Left kidney (tissue), 8 donors: Measurements from ENCODE around the gene USP22. TPM values are rescaled to one million over a fixed set of nuclear protein-coding genes. Genes with fewer than 3 reads are reported as not detected.
"Not testable (repeated sequence)": the region's sequence is repeated elsewhere in the genome, so short reads cannot be mapped to it uniquely, and the experiment has no call there.

ENCODE experiments used
- DNase-seq: peaks from one replicate; pipeline ENCODE4 v3.0.0-alpha.2; 2013
- long read RNA-seq, 8 donors: transcript quantifications; one replicate each; lab custom pipeline, GENCODE V29; 2026
- polyA plus RNA-seq: library from polyadenylated mRNA; unstranded; fragments of 120-200 nt; gene quantifications from one replicate; pipeline ENCODE4 v1.2.1, GENCODE V29; 2013; ENCODE audit not compliant: insufficient read length

Gene USP22
- 246 TPM for polyA plus RNA-seq
- long read RNA-seq, donor 1, full-length matches to known transcripts: 41 of 83 reads
- long read RNA-seq, donor 1, partial matches to known transcripts: 42 of 83 reads
- long read RNA-seq, donor 1, other reads (novel, unspliced or antisense): 0 of 83 reads
- long read RNA-seq, donor 2, full-length matches to known transcripts: 48 of 48 reads
- long read RNA-seq, donor 2, partial matches to known transcripts: 0 of 48 reads
- long read RNA-seq, donor 2, other reads (novel, unspliced or antisense): 0 of 48 reads
- long read RNA-seq, donor 3, full-length matches to known transcripts: 35 of 35 reads
- long read RNA-seq, donor 3, partial matches to known transcripts: 0 of 35 reads
- long read RNA-seq, donor 3, other reads (novel, unspliced or antisense): 0 of 35 reads
- long read RNA-seq, donor 4, full-length matches to known transcripts: 1 of 1 reads
- long read RNA-seq, donor 4, partial matches to known transcripts: 0 of 1 reads
- long read RNA-seq, donor 4, other reads (novel, unspliced or antisense): 0 of 1 reads
- long read RNA-seq, donor 5, full-length matches to known transcripts: 32 of 32 reads
- long read RNA-seq, donor 5, partial matches to known transcripts: 0 of 32 reads
- long read RNA-seq, donor 5, other reads (novel, unspliced or antisense): 0 of 32 reads
- long read RNA-seq, donor 6, full-length matches to known transcripts: 32 of 40 reads
- long read RNA-seq, donor 6, partial matches to known transcripts: 8 of 40 reads
- long read RNA-seq, donor 6, other reads (novel, unspliced or antisense): 0 of 40 reads
- long read RNA-seq, donor 7, full-length matches to known transcripts: 53 of 69 reads
- long read RNA-seq, donor 7, partial matches to known transcripts: 16 of 69 reads
- long read RNA-seq, donor 7, other reads (novel, unspliced or antisense): 0 of 69 reads
- long read RNA-seq, donor 8, full-length matches to known transcripts: 17 of 17 reads
- long read RNA-seq, donor 8, partial matches to known transcripts: 0 of 17 reads
- long read RNA-seq, donor 8, other reads (novel, unspliced or antisense): 0 of 17 reads

GRCh38 chr17:21042458-21043295 is at the start of gene USP22:
Gene USP22, minus strand, starts transcription at chr17:21043011. Its CDS starts 176 bp downstream, at chr17:21042835.
- DNase-seq: no peak

GRCh38 chr17:21090902-21091618 is 48.2 kb upstream of the USP22 start:
- DNase-seq: no peak

GRCh38 chr17:21089933-21090901 is 47.4 kb upstream of the USP22 start:
- DNase-seq: no peak

GRCh38 chr17:21089145-21089544 is 46.3 kb upstream of the USP22 start:
- no peak for DNase-seq

GRCh38 chr17:21085707-21086106 is 42.9 kb upstream of the USP22 start:
- no peak for DNase-seq

- not testable (repeated sequence) for DNase-seq
Observed at GRCh38 chr17:21085280-21085679, 42.5 kb upstream of the USP22 start.

GRCh38 chr17:21082001-21082436 is 39.2 kb upstream of the USP22 start:
- no peak for DNase-seq

GRCh38 chr17:21079196-21079595 is 36.4 kb upstream of the USP22 start:
- DNase-seq: no peak

- no peak for DNase-seq
Observed at GRCh38 chr17:21078016-21078780, 35.4 kb upstream of the USP22 start.

- DNase-seq: no peak
Observed at GRCh38 chr17:21077281-21077680, 34.5 kb upstream of the USP22 start.

- no peak for DNase-seq
Observed at GRCh38 chr17:21076242-21076641, 33.4 kb upstream of the USP22 start.

- DNase-seq: no peak
Observed at GRCh38 chr17:21075739-21076085, 32.9 kb upstream of the USP22 start.

GRCh38 chr17:21072745-21073197 is 30.0 kb upstream of the USP22 start:
- DNase-seq: no peak

GRCh38 chr17:21066394-21066793 is 23.6 kb upstream of the USP22 start:
- DNase-seq: no peak

- DNase-seq: no peak
Observed at GRCh38 chr17:21061971-21062526, 19.2 kb upstream of the USP22 start.

- DNase-seq: no peak
Observed at GRCh38 chr17:21061158-21061835, 18.5 kb upstream of the USP22 start.

GRCh38 chr17:21059761-21060160 is 16.9 kb upstream of the USP22 start:
- DNase-seq: no peak
